ENCODE data around the gene CPT2. TPM values are rescaled to one million over a fixed set of nuclear protein-coding genes. Genes with fewer than 3 reads are reported as not detected.

CPT2 gene
- total RNA-seq (ENCODE audit: low replicate concordance) = 7.5 and 14.7 TPM in 2 replicates

DNA sequence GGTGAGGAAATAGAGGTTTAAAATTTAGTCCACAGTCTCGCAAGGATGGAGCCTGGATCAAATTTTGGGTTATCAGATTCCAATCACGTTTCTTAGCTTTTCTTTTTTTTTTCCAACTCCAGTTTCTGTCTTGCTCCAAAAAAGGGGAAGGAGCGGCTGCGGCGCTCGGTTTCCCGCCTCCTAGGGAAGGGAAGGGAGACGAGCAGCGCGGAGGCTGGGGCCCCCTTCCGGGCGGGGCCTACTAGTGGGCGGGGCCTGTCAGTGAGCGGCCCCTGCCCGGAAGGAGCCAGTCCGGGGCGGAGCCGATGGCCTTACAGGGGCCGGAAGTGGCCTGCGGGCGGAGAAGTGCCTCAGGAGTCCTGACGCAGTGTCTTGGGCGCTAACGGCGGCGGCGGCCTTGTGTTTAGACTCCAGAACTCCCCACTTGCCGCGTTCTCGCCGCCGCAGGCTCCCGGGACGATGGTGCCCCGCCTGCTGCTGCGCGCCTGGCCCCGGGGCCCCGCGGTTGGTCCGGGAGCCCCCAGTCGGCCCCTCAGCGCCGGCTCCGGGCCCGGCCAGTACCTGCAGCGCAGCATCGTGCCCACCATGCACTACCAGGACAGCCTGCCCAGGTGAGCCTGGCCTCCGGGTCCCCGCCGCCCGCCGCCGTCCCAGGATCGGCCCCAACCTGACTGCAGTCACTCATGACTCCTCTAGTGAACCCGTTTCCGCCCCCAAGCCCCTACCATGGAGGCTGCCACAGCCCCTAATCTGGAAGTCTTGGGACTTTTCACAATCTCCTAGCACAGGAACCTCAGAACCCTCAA, at the start of gene CPT2:
Gene CPT2, plus strand, starts transcription at position 340 of the 806 bp plus-strand sequence. Its CDS starts 120 bp downstream, at position 460.
- TF ChIP-seq CTCF (IDR thresholded peaks at IDR 0.05; ENCODE audit: insufficient read depth, low read length) = peak; percentile 20
- DNase-seq (ENCODE audit: low read depth) = peak; percentile 90
- peak within 1 kb of the TSS; percentile 75 for H3K4me3 ChIP-seq (ENCODE audit: low read depth, low read length)

DNA sequence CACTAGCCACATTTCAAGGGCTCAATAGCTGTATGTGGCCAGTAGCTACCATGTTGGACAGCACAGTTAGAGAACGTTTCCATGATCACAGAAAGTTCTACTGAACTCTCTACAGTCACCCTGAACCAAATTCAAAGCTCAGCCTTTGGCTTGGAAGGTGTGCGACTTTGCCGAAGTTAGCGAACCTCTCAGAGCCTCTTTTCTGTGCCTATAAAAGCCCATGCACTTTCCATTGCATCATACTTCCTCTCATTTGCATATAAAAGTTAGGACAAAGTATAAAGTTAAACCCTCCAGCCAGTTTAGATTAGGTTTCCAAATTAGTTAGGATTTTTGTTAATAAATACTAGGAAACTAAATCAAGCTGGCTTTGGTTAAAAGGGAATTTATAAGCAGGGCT, 49.5 kb upstream of the CPT2 start:
- DNase-seq (ENCODE audit: low read depth) = no peak
- no peak overlapping the region for H3K4me3 ChIP-seq (ENCODE audit: low read depth, low read length)
- no peak for TF ChIP-seq CTCF (IDR thresholded peaks at IDR 0.05; ENCODE audit: insufficient read depth, low read length)

DNA sequence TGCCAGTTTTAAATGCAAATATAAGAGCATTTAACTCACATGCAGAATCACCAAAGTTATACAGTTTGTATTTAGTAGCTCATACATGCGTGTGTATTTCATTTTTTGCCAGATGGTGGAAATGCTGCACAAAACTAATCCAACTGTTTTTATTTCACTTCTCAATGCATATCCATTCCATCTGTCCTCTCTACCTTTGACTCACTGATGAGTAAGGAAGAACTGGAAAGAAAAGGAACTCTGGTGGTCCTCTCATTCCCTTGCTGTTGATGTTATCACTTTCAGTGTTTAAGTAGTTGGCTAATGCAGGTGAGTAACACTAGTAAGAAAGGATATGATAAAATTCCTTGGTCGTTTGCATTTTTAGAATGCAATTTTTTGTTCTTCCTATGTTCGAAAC, 48.5 kb upstream of the CPT2 start:
- peak; percentile 66 for DNase-seq (ENCODE audit: low read depth)
- no peak overlapping the region for H3K4me3 ChIP-seq (ENCODE audit: low read depth, low read length)
- no peak for TF ChIP-seq CTCF (IDR thresholded peaks at IDR 0.05; ENCODE audit: insufficient read depth, low read length)

DNA sequence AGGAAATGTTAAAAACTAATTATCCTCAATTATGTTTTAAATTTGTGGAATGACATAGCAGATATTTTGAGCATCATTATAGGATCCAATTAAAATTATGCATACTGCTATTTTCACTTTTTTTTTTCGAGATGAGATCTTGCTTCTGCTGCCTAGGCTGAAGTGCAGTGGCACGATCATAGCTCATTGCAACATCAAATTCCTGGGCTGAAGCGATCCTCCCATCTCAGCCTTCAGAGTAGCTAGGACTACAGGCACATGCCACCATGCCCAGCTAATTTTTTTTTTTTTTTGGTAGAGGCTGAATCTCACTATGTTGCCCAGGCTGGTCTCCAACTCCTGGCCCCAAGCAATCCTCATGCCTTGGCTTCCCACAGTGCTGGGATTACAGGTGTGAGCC, 42.9 kb upstream of the CPT2 start:
- no peak for TF ChIP-seq CTCF (IDR thresholded peaks at IDR 0.05; ENCODE audit: insufficient read depth, low read length)

DNA sequence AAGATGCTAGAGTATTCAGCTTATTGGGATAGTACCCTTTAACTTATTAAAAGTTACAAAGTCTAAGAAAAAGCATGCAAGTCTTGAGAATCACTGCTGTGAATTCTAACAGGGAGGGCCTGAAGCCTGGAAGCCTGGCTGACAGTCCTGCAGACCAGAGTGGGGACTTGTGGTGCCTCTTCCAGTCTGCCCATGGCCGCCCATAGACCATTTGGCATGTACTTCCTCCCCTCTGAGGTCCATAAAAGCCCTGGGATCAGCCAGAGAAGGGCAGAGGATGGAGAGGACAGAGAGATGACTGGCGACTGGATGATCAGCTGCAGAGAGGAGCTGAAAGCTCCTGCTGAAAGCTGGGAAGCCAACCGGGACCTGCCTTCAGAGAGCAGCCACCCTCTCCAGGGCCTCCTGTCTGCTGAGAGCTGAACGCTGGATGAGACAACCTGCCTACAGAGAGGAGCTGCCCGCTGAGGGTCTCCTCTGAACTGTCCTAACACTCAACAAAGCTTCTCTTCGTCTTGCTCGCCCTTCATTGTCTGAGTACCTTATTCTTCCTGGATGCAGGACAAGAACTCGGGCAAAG, 41.7 kb upstream of the CPT2 start:
- DNase-seq (ENCODE audit: low read depth) = no peak
- no peak for TF ChIP-seq CTCF (IDR thresholded peaks at IDR 0.05; ENCODE audit: insufficient read depth, low read length)
- H3K4me3 ChIP-seq (ENCODE audit: low read depth, low read length) = no peak overlapping the region

More for the DNA sequence above, 42.9 kb upstream of the CPT2 start:
- peak; percentile 53 for DNase-seq (ENCODE audit: low read depth)
- no peak overlapping the region for H3K4me3 ChIP-seq (ENCODE audit: low read depth, low read length)

GRCh38 chr1:53155534-53155933, 41.1 kb upstream of the CPT2 start:
- TF ChIP-seq CTCF (IDR thresholded peaks at IDR 0.05; ENCODE audit: insufficient read depth, low read length) = no peak
- DNase-seq (ENCODE audit: low read depth) = no peak
- no peak overlapping the region for H3K4me3 ChIP-seq (ENCODE audit: low read depth, low read length)
